SK-N-MC (cell line): ENCODE data around the gene THYN1.

Experiments used
- DNase-seq: peaks from one replicate; pipeline ENCODE4 v3.0.0-alpha.2; 2011; ENCODE audit warnings: low read depth, low spot score
- H3K27ac ChIP-seq: fragments of 200-600 bp; sonication (generic); 2 replicates; pipeline ENCODE4 v1.5.1; 2016; ENCODE audit warnings: mixed run types
- H3K36me3 ChIP-seq: fragments of 200-600 bp; sonication (generic); 2 replicates; pipeline ENCODE4 v1.6.1; 2017; ENCODE audit warnings: antibody characterized with exemption, low read length, mixed read lengths; ENCODE audit not compliant: insufficient read depth
- H3K4me3 ChIP-seq: fragments of 200-600 bp; sonication (generic); 2 replicates; pipeline ENCODE4 v1.5.1; 2016
- H3K9ac ChIP-seq: fragments of 200-600 bp; sonication (generic); 2 replicates; pipeline ENCODE4 v1.8.0; 2017; ENCODE audit warnings: mixed run types, mixed read lengths; ENCODE audit not compliant: insufficient read length
- H3K9me3 ChIP-seq: fragments of 200-600 bp; sonication (generic); 2 replicates; pipeline ENCODE4 v1.6.1; 2017; ENCODE audit warnings: low read depth, mild to moderate bottlenecking, antibody characterized with exemption, low read length, moderate library complexity, mixed read lengths
- EZH2 ChIP-seq: fragments of 200-600 bp; sonication (generic); IDR thresholded peaks from one replicate; pipeline ENCODE4 v1.6.1; 2017; ENCODE audit warnings: antibody characterized with exemption
- FOXP2 ChIP-seq: optimal IDR thresholded peaks from 2 replicates; pipeline ENCODE3; 2011; ENCODE audit warnings: mild to moderate bottlenecking, moderate library complexity; ENCODE audit not compliant: insufficient read depth; ENCODE audit errors: extremely low read length, control extremely low read depth
- POLR2AphosphoS5 ChIP-seq: IDR thresholded peaks from 2 replicates; pipeline ENCODE4 v1.6.1; 2012; ENCODE audit warnings: mild to moderate bottlenecking, low read depth, low read length, borderline replicate concordance

The THYN1 gene

GRCh38 chr11:134276396-134277182, 23.4 kb upstream of the THYN1 start:
- TF ChIP-seq POLR2AphosphoS5: no peak
- TF ChIP-seq EZH2: peak; percentile 10
- no peak for TF ChIP-seq FOXP2
- H3K27ac ChIP-seq: no peak overlapping the region
- DNase-seq: no peak

DNA sequence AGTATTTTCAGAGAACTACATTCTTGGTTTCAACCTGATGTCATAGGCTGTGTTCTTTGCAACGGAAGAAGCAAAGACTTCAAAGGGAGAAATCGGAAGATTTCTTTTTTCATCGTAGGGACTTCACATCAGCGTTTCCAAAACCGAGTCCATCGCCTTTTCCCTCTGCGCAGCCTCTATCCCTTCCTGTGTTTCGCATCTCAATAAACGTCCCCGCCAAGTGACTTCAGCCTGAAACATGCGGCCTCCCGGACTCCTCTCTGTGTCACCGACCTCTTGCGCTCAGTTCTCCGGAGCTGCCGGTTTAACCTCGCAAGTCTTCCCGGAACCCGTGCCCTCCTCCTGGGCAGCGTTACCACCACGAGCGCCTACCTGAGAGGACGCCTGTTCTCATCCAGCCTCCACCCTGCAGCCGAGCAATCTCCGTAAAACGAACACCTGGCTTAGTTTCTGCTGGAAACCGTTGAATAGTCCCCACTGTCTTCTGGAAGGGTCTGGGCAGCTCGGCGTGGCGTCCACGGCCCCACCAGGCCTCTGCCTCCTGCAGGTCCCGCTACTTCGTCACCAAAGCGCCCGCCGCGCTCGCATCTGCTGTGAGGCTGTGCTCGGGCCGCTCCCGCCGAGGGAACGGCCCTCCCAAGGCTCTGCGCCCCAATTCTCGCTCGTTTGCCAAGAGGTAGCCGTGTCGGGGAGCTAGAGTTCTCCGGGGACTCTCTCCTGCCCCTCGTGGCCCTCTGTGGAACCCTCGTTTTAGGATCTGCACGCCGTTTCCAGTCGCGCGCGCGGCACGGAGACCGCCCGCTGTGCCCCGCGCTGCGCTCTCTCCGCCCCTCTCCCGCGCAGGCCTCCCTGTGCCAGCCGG, 22.6 kb upstream of the THYN1 start, which contains the start of gene GLB1L3:
GLB1L3 (plus strand) TSS at position 846 of the 862 bp plus-strand sequence. CDS start 362 bp downstream, outside the sequence.
- Histone ChIP-seq H3K4me3 (peak within 1 kb of the TSS; percentile 89), H3K9ac (peak within 1 kb of the TSS; percentile 78), H3K27ac (no peak within 1 kb of the TSS), H3K9me3 (no peaks in the 10 kb centered on the region), H3K36me3 (no peaks in the 10 kb centered on the region)
- TF ChIP-seq POLR2AphosphoS5 (no peak), EZH2 (no peak), FOXP2 (no peak)
- no peak for DNase-seq

More at GRCh38 chr11:134276396-134277182, 23.4 kb upstream of the THYN1 start:
- no peaks in the 10 kb centered on the region for H3K9me3 ChIP-seq
- no peaks in the 10 kb centered on the region for H3K36me3 ChIP-seq
- peak overlapping the region; percentile 78 for H3K9ac ChIP-seq
- H3K4me3 ChIP-seq: peak overlapping the region; percentile 89

GRCh38 chr11:134275188-134275533, 22.0 kb upstream of the THYN1 start:
- no peaks in the 10 kb centered on the region for H3K9me3 ChIP-seq
- H3K36me3 ChIP-seq: no peaks in the 10 kb centered on the region
- TF ChIP-seq FOXP2 (no peak), POLR2AphosphoS5 (no peak), EZH2 (no peak)
- H3K4me3 ChIP-seq: peak overlapping the region; percentile 89
- no peak for DNase-seq
- H3K9ac ChIP-seq: peak overlapping the region; percentile 78
- H3K27ac ChIP-seq: no peak overlapping the region

DNA sequence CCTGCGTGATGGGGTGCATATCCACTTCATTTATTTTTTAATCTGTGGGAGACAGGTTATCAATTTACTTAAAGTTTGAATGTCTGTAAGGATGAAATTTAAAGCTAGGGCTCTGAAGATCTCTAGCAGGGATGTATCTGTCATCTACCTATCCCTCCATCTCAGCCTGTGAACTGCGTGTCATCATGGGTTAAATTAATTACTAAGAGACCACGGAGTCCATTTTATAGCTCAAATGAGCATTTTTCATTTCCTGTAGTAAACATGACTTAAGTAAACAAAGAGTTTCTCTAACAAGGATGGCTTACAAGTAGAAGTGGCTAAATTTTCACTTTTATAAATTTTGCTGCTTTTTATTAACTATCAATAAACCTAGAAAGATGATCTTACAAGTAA, 20.2 kb upstream of the THYN1 start:
- no peak overlapping the region for H3K9ac ChIP-seq
- TF ChIP-seq POLR2AphosphoS5 (no peak), FOXP2 (no peak), EZH2 (no peak)
- DNase-seq: no peak
- H3K9me3 ChIP-seq: no peaks in the 10 kb centered on the region
- H3K4me3 ChIP-seq: peak overlapping the region; percentile 89
- no peaks in the 10 kb centered on the region for H3K36me3 ChIP-seq
- H3K27ac ChIP-seq: no peak overlapping the region

- no peak overlapping the region for H3K9ac ChIP-seq
Measured at GRCh38 chr11:134272381-134273316, 19.5 kb upstream of the THYN1 start.

DNA sequence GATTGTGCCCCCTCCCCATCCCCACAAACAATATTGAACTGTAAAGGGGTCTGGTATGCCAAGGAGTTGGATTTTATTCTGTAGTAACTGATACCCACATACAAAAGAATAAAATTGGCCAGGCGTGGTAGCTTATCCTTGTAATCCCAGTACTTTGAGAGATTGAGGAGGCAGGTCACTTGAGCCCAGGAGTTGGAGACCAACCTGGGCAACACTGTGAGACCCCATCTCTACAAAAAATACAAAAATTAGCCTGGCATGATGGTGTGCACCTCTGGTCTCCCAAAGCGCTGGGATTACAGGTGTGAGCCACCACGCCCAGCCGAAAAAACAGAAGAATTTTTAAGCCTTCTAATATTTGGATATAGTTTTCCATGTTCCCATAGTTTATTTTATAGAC, 18.8 kb upstream of the THYN1 start:
- H3K36me3 ChIP-seq: no peaks in the 10 kb centered on the region
- TF ChIP-seq EZH2: no peak
- TF ChIP-seq POLR2AphosphoS5: no peak
- TF ChIP-seq FOXP2: no peak
- H3K9me3 ChIP-seq: no peaks in the 10 kb centered on the region
- H3K9ac ChIP-seq: no peak overlapping the region
- H3K27ac ChIP-seq: no peak overlapping the region
- H3K4me3 ChIP-seq: no peak overlapping the region
- DNase-seq: no peak

More at GRCh38 chr11:134272381-134273316, 19.5 kb upstream of the THYN1 start:
- Histone ChIP-seq H3K36me3 (no peaks in the 10 kb centered on the region), H3K4me3 (no peak overlapping the region), H3K27ac (no peak overlapping the region), H3K9me3 (no peaks in the 10 kb centered on the region)
- TF ChIP-seq FOXP2 (no peak), EZH2 (no peak), POLR2AphosphoS5 (no peak)
- no peak for DNase-seq

- no peak overlapping the region for H3K27ac ChIP-seq
- no peak overlapping the region for H3K9ac ChIP-seq
- no peak overlapping the region for H3K4me3 ChIP-seq
- TF ChIP-seq EZH2 (no peak), FOXP2 (no peak), POLR2AphosphoS5 (no peak)
- no peak for DNase-seq
- H3K9me3 ChIP-seq: no peaks in the 10 kb centered on the region
- no peaks in the 10 kb centered on the region for H3K36me3 ChIP-seq
Measured at GRCh38 chr11:134270250-134270714, 17.1 kb upstream of the THYN1 start.

DNA sequence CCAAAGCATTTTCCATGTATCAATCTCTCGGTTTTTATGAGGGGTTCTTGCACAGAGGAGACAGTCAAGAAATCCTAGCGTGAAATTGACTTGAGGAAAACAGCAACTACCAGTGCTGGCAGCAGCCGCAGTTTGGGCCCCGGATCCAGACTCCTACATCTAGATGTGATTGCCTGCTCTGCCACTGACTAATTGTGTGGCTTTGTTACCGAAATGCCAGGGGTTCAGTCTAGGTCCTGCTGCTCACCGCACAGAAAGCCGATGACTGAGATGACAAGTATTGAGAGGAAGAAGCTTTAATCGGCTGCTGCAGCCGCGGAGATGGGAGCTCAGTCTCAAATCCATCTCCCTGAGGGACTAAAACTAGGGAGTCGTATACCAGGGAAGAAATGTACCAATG, 14.8 kb upstream of the THYN1 start:
- no peak for TF ChIP-seq FOXP2
- TF ChIP-seq POLR2AphosphoS5: no peak
- TF ChIP-seq EZH2: no peak
- Histone ChIP-seq H3K4me3 (no peak overlapping the region), H3K36me3 (no peaks in the 10 kb centered on the region; the same call in 1 of the 2 replicates), H3K27ac (no peak overlapping the region), H3K9me3 (no peaks in the 10 kb centered on the region), H3K9ac (no peak overlapping the region)
- no peak for DNase-seq
